Esophagus muscularis mucosa (tissue), 4 donors: ENCODE measurements around the gene NDUFV2. TPM values are rescaled to one million over a fixed set of nuclear protein-coding genes. Genes with fewer than 3 reads are reported as not detected.

Source experiments
- DNase-seq: peaks from one replicate; pipeline ENCODE4 v3.0.0-alpha.2; 2017; ENCODE audit errors: extremely low spot score
- H3K27ac ChIP-seq, 4 donors: fragments of 200-600 bp; sonication (generic); replicated peaks in 1 of 4; 1 replicate in 3 of 4; 2 replicates in 1 of 4; pipeline ENCODE4 v1.5.1; 2016 to 2019; ENCODE audit warnings: mild to moderate bottlenecking in 1 of 4
- H3K27me3 ChIP-seq, 4 donors: fragments of 200-600 bp; sonication (generic); one replicate each; pipeline versions ENCODE4 v1.5.1 to v1.6.0; 2016 to 2019
- H3K36me3 ChIP-seq, 4 donors: fragments of 200-600 bp; sonication (generic); one replicate each; pipeline ENCODE4 v1.5.1; 2016 to 2019
- H3K4me1 ChIP-seq, 4 donors: fragments of 200-600 bp; sonication (generic); one replicate each; pipeline ENCODE4 v1.5.1; 2016 to 2019
- H3K4me3 ChIP-seq, 4 donors: fragments of 200-600 bp; sonication (generic); 1 replicate in 2 of 4; 2 replicates in 2 of 4; pipeline ENCODE4 v1.5.1; 2016 to 2019; ENCODE audit warnings: mild to moderate bottlenecking in 4 of 4, moderate library complexity in 1 of 4
- H3K9me3 ChIP-seq, 4 donors: fragments of 200-600 bp; sonication (generic); 1 replicate in 3 of 4; 2 replicates in 1 of 4; pipeline ENCODE4 v1.5.1; 2016 to 2019
- CTCF ChIP-seq, 3 experiments: fragments of 200-600 bp in 2 of 3; fragments of 450-650 bp in 1 of 3; sonication (generic) in 2 of 3; IDR thresholded peaks; one replicate each; pipeline ENCODE4 v1.5.1; 2017 to 2019; ENCODE audit warnings: antibody characterized with exemption in 3 of 3, mild to moderate bottlenecking in 2 of 3, moderate library complexity in 1 of 3
- EP300 ChIP-seq: sonication (generic); formaldehyde crosslinking; IDR thresholded peaks from one replicate; pipeline ENCODE4 v1.6.1; 2017; ENCODE audit warnings: antibody characterized with exemption
- POLR2A ChIP-seq: fragments of 450-650 bp; IDR thresholded peaks from one replicate; pipeline ENCODE4 v1.6.1; 2017; ENCODE audit warnings: antibody characterized with exemption, moderate library complexity, mild to moderate bottlenecking, low read depth
- POLR2AphosphoS5 ChIP-seq, 2 donors: sonication (generic); formaldehyde crosslinking; IDR thresholded peaks; one replicate each; pipeline ENCODE4 v1.6.1; 2017; ENCODE audit warnings: antibody characterized with exemption in 2 of 2
- WGBS: methylation state at CpG from one replicate; pipeline ENCODE4 v1.1.5; 2018; 5-methylcytosine and 5-hydroxymethylcytosine counted together
- intact Hi-C: fragments of 100-400 bp; cut with DNase I; formaldehyde crosslinking; loops from one replicate; pipeline ENCODE4 v1.15.1; 2023
- total RNA-seq, 4 donors: library from RNA; depleted of rRNA; stranded (reverse); fragments of >200 nt; gene quantifications; one replicate each; pipeline versions ENCODE4 v1.1.0 to v1.2.1, GENCODE V29; 2016

Gene NDUFV2
- total RNA-seq, 4 donors from 2014 or later: 120 to 229 (median 175) TPM

GRCh38 chr18:9106800-9107584 is 4.5 kb downstream of the NDUFV2 start:
- Histone ChIP-seq H3K4me3 (peak overlapping the region in 2 of 4 donors; percentile 7 to 69), H3K27ac (peak overlapping the region; percentile 61 to 94 (median 90)), H3K36me3 (no peaks in the 10 kb centered on the region), H3K9me3 (no peaks in the 10 kb centered on the region), H3K27me3 (no peaks in the 10 kb centered on the region), H3K4me1 (peaks cover 75 to 83% (median 83%) of the 10 kb centered on the region in 4 donors)
- no peak for TF ChIP-seq POLR2AphosphoS5 (IDR thresholded peaks at IDR 0.05)
- no peak for TF ChIP-seq POLR2A
- no peak for TF ChIP-seq CTCF (IDR thresholded peaks at IDR 0.05)
- TF ChIP-seq EP300: no peak
- no peak for DNase-seq
- WGBS: 28% methylated on average over 4 of the region's 4 CpGs
- intact Hi-C loops: no loop called here

- DNase-seq: no peak
- Histone ChIP-seq H3K4me1 (peaks cover 87 to 100% (median 99%) of the 10 kb centered on the region in 4 donors), H3K27ac (peak overlapping the region; percentile 88 to 94 (median 90)), H3K9me3 (no peaks in the 10 kb centered on the region), H3K27me3 (no peaks in the 10 kb centered on the region), H3K4me3 (no peak overlapping the region), H3K36me3 (no peaks in the 10 kb centered on the region)
- TF ChIP-seq CTCF (IDR thresholded peaks at IDR 0.05) (no peak), POLR2A (no peak), POLR2AphosphoS5 (IDR thresholded peaks at IDR 0.05) (no peak)
- 80% methylated on average over 2 of the region's 2 CpGs for WGBS
- intact Hi-C loops: no loop called here
Observed at GRCh38 chr18:9108911-9109310, 6.4 kb downstream of the NDUFV2 start.

- H3K4me3 ChIP-seq: no peak overlapping the region
- TF ChIP-seq CTCF (IDR thresholded peaks at IDR 0.05) (no peak), POLR2AphosphoS5 (IDR thresholded peaks at IDR 0.05) (no peak), EP300 (no peak), POLR2A (no peak)
- peak overlapping the region; percentile 88 to 94 (median 90) for H3K27ac ChIP-seq
- peaks cover 86 to 99% (median 99%) of the 10 kb centered on the region in 4 donors for H3K4me1 ChIP-seq
- no peak for DNase-seq
- WGBS: 25% methylated on average over 4 of the region's 4 CpGs
- no peaks in the 10 kb centered on the region for H3K36me3 ChIP-seq
- H3K9me3 ChIP-seq: no peaks in the 10 kb centered on the region
- intact Hi-C loops: no loop called here
- no peaks in the 10 kb centered on the region for H3K27me3 ChIP-seq
Observed at GRCh38 chr18:9109523-9109922, 7.0 kb downstream of the NDUFV2 start.

- no peaks in the 10 kb centered on the region for H3K9me3 ChIP-seq
- intact Hi-C loops: no loop called here
- no peaks in the 10 kb centered on the region for H3K27me3 ChIP-seq
- peak overlapping the region in 2 of 4 donors; percentile 4 to 15 for H3K4me3 ChIP-seq
- no peak for TF ChIP-seq CTCF (IDR thresholded peaks at IDR 0.05)
- TF ChIP-seq POLR2A: no peak
- TF ChIP-seq POLR2AphosphoS5 (IDR thresholded peaks at IDR 0.05): no peak
- TF ChIP-seq EP300: no peak
- H3K4me1 ChIP-seq: peaks cover 82 to 100% (median 99%) of the 10 kb centered on the region in 4 donors
- H3K27ac ChIP-seq: peak overlapping the region; percentile 88 to 94 (median 90)
- no peaks in the 10 kb centered on the region for H3K36me3 ChIP-seq
- DNase-seq: no peak
- 59% methylated on average over 7 of the region's 7 CpGs for WGBS
Observed at GRCh38 chr18:9113468-9114149, 11.1 kb downstream of the NDUFV2 start.
